Heart left ventricle (tissue), 16 donors: ENCODE measurements around the gene TAMALIN. TPM values are rescaled to one million over a fixed set of nuclear protein-coding genes. Genes with fewer than 3 reads are reported as not detected.

Experiments
- ATAC-seq, 4 donors: fragments of 200-7000 bp; cut with Tn5 transposase; one replicate each; pipeline ENCODE4 v1.9.1; 2020 to 2022; ENCODE audit warnings: moderate library complexity in 4 of 4, mild to moderate bottlenecking in 3 of 4, moderate number of reproducible peaks in 1 of 4
- DNase-seq, 5 donors: peaks; one replicate each; pipeline ENCODE4 v3.0.0-alpha.2; 2020
- H3K27ac ChIP-seq, 12 donors: fragments of 200-600 bp; sonication (generic) in 4 of 12; one replicate each; pipeline versions ENCODE4 v1.5.0 to v1.8.0; 2016 to 2022; ENCODE audit warnings: mild to moderate bottlenecking in 2 of 12
- H3K27me3 ChIP-seq, 9 donors: fragments of 200-600 bp; sonication (generic) in 2 of 9; one replicate each; pipeline versions ENCODE4 v1.5.1 to v1.8.0; 2016 to 2022; ENCODE audit warnings: mild to moderate bottlenecking in 3 of 9
- H3K36me3 ChIP-seq, 9 donors: fragments of 200-600 bp; sonication (generic) in 2 of 9; one replicate each; pipeline versions ENCODE4 v1.5.0 to v1.8.0; 2018 to 2022; ENCODE audit warnings: mild to moderate bottlenecking in 2 of 9
- H3K4me1 ChIP-seq, 12 donors: fragments of 200-600 bp; sonication (generic) in 4 of 12; one replicate each; pipeline versions ENCODE4 v1.5.0 to v1.8.0; 2016 to 2022; ENCODE audit warnings: mild to moderate bottlenecking in 3 of 12
- H3K4me3 ChIP-seq, 12 donors: fragments of 200-600 bp; sonication (generic) in 4 of 12; one replicate each; pipeline versions ENCODE4 v1.5.0 to v1.8.0; 2017 to 2022; ENCODE audit warnings: mild to moderate bottlenecking in 9 of 12, moderate library complexity in 4 of 12
- H3K9me3 ChIP-seq, 12 donors: fragments of 200-600 bp; sonication (generic) in 4 of 12; one replicate each; pipeline versions ENCODE4 v1.5.0 to v1.8.0; 2016 to 2022; ENCODE audit warnings: mild to moderate bottlenecking in 1 of 12
- POLR2A ChIP-seq, 2 donors: fragments of 450-650 bp; IDR thresholded peaks; one replicate each; pipeline ENCODE4 v1.6.1; 2017; ENCODE audit warnings: antibody characterized with exemption in 2 of 2, mild to moderate bottlenecking in 2 of 2, moderate library complexity in 2 of 2
- WGBS, 4 donors: extraction: QIAGEN DNeasy Blood & Tissue Kit in 2 of 4; methylation state at CpG; one replicate each; pipeline versions ENCODE4 v1.1.5 to v1.1.7; 2013 to 2018; 5-methylcytosine and 5-hydroxymethylcytosine counted together
- intact Hi-C, 10 donors: fragments of 100-400 bp; cut with DNase I; formaldehyde crosslinking; loops; one replicate each; pipeline versions ENCODE4 v1.11.1 to v1.14.2; 2022
- polyA plus RNA-seq, 2 donors: library from polyadenylated mRNA; stranded (reverse); fragments of 200-250 nt; gene quantifications; one replicate each; pipeline ENCODE4 v1.2.3, GENCODE V29; 2013
- total RNA-seq, 9 donors: library from RNA; depleted of rRNA in 2 of 9; stranded (reverse); fragments of >200 nt in 2 of 9; fragmentation: NEBNext Ultra II Directional in 3 of 9; extraction: Animal tissue kit (Norgen Biotek cat#: 25700) in 3 of 9; gene quantifications; one replicate each; pipeline versions ENCODE4 v1.1.0 to v1.2.4, GENCODE V29; 2016 to 2023
- TF ChIP-seq, protein P1 (sequence below), 12 donors: fragments of 200-600 bp; sonication (generic) in 4 of 12; IDR thresholded peaks; one replicate each; pipeline versions ENCODE4 v1.5.0 to v1.8.0; 2018 to 2022; ENCODE audit warnings: antibody characterized with exemption in 12 of 12, mild to moderate bottlenecking in 5 of 12
- donor health status: ischemic (EF 13 %, LVEDD 7.1; RV severe dilation, severe dysfunction).
- donor health status: healthy with polysubstance abuse.
- donor health status: DM: no; HTN: yes; CAD: no.
- donor health status: DM: no; HTN: no; CAD: no.
- donor health status: ischemic (EF 25% LVEDD 6.9; RV normal size, moderate dysfunction).
- donor health status: ischemic (EF 25% LVEDD 5.7; RV mildly dilated, moderate dysfunction).
- donor health status: healthy.
- donor health status: DM: yes; HTN: yes; CAD: no.
- donor health status: ischemic (EF 35%, LVEDD 5.7; RV mildly dilated, moderate dysfunction).
- donor health status: nonischemic (EF 11% LVEDD 7.7; RV severe dilation, severe dysfunction).
- donor health status: DM: yes; HTN: yes; CAD: no.
- donor health status: PGD.
- donor health status: ischemic (EF 29% LVEDD 5.4; RV normal size, mild dysfunction).
- donor health status: nonischemic (EF 23%, LVEDD 6.1; RV moderate dilation, normal function).

The TAMALIN gene
- total and polyA plus RNA-seq, 11 donors: 12.9 to 38.0 (median 17.8) TPM

DNA sequence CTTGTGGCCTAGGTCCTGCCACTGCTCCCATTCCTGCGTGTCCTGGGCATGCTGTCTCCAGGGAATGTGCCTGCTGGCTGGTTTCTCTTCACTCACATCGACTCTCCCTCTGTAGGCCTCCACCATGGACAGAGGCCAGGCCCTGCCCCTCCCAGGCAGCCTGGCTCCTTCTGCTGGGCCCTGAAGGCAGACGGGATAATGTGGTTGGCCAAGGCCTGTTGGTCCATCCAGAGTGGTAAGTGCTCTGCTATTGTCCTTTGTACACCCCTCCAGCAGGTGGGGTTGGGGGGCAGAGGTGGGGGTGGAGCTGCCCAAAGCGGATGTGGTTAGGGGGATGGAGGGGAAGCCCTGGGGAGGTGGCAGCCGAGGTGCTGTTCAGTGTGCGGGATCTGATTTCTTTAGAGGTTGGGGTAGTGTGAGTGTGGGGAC lies 35.0 kb downstream of the TAMALIN start:
- WGBS, 4 donors: 47 to 53% (median 51%) methylated on average over 6 of the region's 6 CpGs

GRCh38 chr12:52042706-52043385 lies 36.1 kb downstream of the TAMALIN start:
- no peak for ATAC-seq
- intact Hi-C loops: no loop called here
- Histone ChIP-seq H3K9me3 (no peaks in the 10 kb centered on the region), H3K27me3 (no peaks in the 10 kb centered on the region), H3K4me1 (peaks cover 22 to 98% (median 79%) of the 10 kb centered on the region in 12 donors), H3K36me3 (peaks cover 0 to 6% (median 0%) of the 10 kb centered on the region in 9 donors), H3K4me3 (peak overlapping the region in 1 of 12 donors; percentile 55), H3K27ac (peak overlapping the region; percentile 93 to 99 (median 97))
- 45 to 55% (median 50%) methylated on average over 7 to 8 of the region's 8 CpGs for WGBS, 4 donors
- TF ChIP-seq, protein P1, sequence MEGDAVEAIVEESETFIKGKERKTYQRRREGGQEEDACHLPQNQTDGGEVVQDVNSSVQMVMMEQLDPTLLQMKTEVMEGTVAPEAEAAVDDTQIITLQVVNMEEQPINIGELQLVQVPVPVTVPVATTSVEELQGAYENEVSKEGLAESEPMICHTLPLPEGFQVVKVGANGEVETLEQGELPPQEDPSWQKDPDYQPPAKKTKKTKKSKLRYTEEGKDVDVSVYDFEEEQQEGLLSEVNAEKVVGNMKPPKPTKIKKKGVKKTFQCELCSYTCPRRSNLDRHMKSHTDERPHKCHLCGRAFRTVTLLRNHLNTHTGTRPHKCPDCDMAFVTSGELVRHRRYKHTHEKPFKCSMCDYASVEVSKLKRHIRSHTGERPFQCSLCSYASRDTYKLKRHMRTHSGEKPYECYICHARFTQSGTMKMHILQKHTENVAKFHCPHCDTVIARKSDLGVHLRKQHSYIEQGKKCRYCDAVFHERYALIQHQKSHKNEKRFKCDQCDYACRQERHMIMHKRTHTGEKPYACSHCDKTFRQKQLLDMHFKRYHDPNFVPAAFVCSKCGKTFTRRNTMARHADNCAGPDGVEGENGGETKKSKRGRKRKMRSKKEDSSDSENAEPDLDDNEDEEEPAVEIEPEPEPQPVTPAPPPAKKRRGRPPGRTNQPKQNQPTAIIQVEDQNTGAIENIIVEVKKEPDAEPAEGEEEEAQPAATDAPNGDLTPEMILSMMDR (IDR thresholded peaks at IDR 0.05): no peak
- TF ChIP-seq POLR2A (IDR thresholded peaks at IDR 0.05): no peak
- no peak for DNase-seq

More for the DNA sequence above, 35.0 kb downstream of the TAMALIN start:
- Histone ChIP-seq H3K27me3 (no peaks in the 10 kb centered on the region), H3K9me3 (no peaks in the 10 kb centered on the region), H3K4me3 (no peak overlapping the region), H3K27ac (peak overlapping the region in 11 of 12 donors; percentile 48 to 99 (median 97)), H3K36me3 (no peaks in the 10 kb centered on the region), H3K4me1 (peaks cover 22 to 94% (median 75%) of the 10 kb centered on the region in 12 donors)
- intact Hi-C loops: no loop called here
- TF ChIP-seq, protein P1 (IDR thresholded peaks at IDR 0.05): peak in 5 of 12 donors; percentile 5 to 28 (median 14)
- peak in 1 of 2 donors; percentile 18 for TF ChIP-seq POLR2A (IDR thresholded peaks at IDR 0.05)
- DNase-seq: peak; percentile 70 to 86 (median 81)
- ATAC-seq: peak; percentile 24 to 45 (median 28)

DNA sequence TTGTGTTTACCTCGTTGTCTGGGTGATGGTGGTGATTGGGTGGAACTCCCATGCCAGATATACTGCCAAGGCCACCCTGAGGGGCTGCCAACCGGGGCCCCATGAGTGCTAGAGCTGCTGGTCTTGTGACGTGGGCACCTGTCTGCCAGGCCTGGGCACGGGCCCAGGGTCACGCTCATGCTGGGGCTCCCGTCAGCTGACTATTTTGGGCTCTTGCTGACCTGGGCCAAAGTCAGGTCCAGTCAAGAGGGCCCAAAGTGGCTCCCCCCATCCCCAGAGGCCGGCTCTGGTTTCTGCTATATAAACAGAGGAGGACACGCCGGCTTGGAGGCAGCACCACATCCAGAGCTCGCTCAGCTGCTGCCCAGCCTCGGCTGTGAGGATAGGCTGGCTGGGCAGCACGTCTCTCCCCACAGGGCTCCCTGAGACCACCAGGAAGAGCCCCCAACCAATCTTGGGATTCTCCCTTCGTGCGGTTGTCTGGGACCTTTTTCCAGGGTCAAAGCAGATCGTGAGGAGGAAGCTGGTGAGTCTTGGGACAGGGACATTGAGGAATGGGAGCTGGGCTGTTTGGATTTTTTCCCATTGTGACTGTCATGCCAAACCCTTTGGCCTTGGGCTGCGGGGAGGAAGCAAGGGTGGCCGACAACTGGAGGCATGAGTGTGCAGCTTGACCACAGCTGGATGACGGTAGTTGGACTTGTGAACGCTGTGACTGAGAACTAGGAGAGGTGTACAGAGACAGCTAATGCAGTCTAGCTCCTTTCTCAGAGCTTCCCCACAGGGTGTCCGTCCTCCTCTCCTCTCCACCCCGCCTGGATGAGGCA lies 36.9 kb downstream of the TAMALIN start:
- H3K9me3 ChIP-seq: no peaks in the 10 kb centered on the region
- H3K27me3 ChIP-seq: no peaks in the 10 kb centered on the region
- peak; percentile 72 to 79 (median 74) for ATAC-seq
- peaks cover 22 to 98% (median 74%) of the 10 kb centered on the region in 12 donors for H3K4me1 ChIP-seq
- peaks cover 0 to 6% (median 0%) of the 10 kb centered on the region in 9 donors for H3K36me3 ChIP-seq
- peak overlapping the region; percentile 31 to 67 (median 51) for H3K4me3 ChIP-seq
- 30 to 35% (median 31%) methylated on average over 17 to 21 of the region's 21 CpGs for WGBS, 4 donors
- intact Hi-C loops: loop anchor here in 1 of 10 donors (2.0 kb wide), 1 partner anchor 17 kb away; no protein-coding TSS in a partner anchor
- TF ChIP-seq POLR2A (IDR thresholded peaks at IDR 0.05): peak in 1 of 2 donors; percentile 87
- TF ChIP-seq, protein P1 (IDR thresholded peaks at IDR 0.05): no peak
- H3K27ac ChIP-seq: peak overlapping the region; percentile 93 to 99 (median 97)
- DNase-seq: peak; percentile 85 to 95 (median 88)
